Stimulated activated CD8-positive, alpha-beta memory T cell treated with anti-CD3 and anti-CD28 coated beads, Interleukin-15, amount 100 ng/mL, for 1 hour (primary cell): ENCODE measurements around the gene VWA2.
"Not testable (repeated sequence)": the region's sequence is repeated elsewhere in the genome, so short reads cannot be mapped to it uniquely, and the experiment has no call there.

Source experiments
- DNase-seq: peaks from one replicate; pipeline ENCODE4 v3.0.0-alpha.2; 2020; ENCODE audit warnings: low read depth

The VWA2 gene

DNA sequence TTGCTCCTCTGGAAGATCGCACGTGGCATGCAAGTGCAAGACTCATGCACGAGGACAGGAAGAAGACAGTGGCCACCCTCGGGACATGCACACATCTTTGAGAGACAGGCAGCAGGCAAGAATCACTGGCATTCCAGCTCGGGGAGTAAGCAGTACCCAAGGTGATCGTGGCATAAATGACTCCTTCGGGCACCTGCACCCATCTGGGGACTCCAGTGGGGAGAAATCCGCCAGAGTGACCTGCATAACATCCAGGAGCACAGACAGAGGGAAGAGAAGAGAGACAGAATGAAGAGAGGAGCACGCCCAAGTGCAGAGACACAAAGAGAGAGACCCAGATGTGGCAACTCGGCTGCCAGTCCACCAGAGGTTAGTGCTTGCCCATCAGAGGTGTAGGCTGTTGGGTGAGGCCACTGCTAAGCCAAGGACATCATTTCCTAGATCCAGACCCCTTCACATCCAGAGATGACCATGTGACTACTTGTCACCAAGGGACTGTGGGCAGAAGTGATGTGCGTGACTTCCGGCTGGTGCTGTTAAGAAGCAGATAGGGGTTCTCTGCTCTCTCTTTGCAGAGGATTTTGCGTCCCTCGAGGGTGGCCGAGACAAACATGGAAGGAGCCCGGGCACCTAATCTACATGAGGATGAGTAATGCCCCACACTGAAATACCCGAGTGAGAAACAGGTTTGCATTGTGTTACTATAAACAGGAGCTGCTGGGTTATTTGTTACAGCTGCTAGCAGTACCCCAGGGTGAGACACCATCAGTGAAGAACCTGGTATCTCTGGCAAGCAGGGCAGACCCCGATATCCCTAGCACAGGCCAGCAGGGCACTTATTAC is 80.6 kb downstream of the VWA2 start:
- no peak for DNase-seq

DNA sequence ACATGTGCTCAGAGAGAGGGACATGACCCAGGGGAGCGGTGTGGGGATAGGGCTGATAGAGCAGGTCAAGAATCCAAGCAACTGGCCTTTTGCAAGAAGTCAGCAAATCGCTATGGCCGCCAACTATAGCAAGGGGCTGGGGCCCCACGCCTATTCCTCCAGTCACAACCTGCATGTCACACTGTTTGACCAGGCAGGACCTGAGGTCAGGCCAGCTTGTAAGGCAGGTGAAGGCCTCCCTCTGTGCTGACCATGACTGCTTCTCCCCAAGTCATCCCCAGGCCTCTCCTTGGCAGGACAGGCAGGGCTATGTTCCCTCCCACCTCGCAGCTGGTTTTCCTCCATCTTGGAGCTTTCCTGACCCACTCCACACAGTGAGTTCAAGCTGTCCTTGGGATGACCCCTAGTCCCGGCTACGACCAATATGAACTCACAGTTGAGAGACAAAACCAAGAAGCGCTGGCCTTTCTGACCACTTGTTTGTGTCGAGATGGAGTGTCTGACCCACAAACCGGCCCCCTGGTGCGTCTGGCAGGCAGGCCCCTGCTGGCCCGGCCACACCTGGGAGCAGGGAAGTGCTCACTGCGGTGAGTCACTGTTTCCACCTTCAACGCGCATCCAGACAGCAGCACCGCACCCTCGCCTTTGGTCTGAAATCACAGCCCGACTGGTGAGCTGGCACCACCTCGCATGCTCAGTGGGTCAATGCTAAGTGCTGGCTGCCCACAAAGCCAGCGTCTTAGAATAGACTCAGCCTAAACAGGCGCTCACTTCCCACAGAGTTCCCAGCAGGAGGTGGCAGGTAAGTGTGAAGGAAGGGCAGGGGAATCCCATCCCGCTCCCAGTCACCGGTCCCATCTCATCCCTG is 81.4 kb downstream of the VWA2 start:
- no peak for DNase-seq

DNA sequence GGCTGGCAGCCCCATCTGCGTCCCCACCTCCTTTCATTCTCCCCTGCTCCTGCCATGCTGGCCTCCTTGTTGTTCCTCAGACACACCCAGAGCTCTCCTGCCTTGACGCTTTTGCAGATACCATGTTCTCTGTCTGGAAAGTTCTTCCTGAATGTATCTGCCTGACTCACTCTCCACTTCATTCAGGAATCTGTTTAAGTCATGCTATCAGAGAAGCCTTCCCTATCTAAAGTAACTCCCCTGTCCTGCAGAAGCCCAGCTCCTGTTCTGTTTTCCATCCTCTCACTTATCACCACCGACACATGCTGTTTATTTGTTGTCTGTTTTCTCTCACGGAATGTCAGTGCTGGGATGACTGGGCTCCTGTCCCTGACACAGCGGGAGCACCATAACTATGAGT is 83.3 kb downstream of the VWA2 start:
- no peak for DNase-seq

DNA sequence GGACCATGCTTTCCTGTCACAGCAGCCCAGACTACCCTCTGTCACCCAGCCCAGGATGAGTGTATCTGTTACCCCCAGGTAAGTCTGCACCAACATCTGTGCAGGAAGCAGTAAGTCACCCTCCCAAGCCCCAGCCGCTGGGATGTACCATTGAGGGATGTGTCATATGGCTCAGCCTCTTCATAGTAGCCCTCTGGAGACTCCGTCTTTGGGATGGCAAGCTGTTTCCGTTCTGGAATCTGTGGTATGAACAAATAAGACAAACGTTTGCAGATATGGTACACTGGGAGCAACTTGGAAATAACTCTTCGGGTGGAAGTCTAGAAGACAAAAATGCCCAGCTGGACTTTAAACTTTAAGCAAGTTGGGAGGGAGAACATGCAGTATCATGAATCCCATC is 84.0 kb downstream of the VWA2 start:
- no peak for DNase-seq

DNA sequence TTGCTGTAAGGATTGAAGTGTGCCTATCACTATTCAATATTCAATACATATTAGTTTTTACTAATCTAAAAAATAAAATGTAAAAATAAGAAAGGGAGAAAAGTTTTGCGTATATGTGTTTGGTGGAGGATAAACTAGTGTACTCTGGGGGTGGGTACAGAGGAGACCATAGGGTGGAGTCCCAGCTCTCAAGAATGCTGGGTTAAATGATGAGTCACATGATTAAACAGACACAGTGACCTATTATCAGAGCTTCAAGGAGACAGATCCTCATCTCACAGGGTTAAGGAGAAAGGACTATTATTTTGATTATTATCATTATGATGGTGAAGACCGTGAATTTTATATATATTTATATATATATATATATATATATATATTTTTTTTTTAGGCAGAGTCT is 87.7 kb downstream of the VWA2 start:
- no peak for DNase-seq

DNA sequence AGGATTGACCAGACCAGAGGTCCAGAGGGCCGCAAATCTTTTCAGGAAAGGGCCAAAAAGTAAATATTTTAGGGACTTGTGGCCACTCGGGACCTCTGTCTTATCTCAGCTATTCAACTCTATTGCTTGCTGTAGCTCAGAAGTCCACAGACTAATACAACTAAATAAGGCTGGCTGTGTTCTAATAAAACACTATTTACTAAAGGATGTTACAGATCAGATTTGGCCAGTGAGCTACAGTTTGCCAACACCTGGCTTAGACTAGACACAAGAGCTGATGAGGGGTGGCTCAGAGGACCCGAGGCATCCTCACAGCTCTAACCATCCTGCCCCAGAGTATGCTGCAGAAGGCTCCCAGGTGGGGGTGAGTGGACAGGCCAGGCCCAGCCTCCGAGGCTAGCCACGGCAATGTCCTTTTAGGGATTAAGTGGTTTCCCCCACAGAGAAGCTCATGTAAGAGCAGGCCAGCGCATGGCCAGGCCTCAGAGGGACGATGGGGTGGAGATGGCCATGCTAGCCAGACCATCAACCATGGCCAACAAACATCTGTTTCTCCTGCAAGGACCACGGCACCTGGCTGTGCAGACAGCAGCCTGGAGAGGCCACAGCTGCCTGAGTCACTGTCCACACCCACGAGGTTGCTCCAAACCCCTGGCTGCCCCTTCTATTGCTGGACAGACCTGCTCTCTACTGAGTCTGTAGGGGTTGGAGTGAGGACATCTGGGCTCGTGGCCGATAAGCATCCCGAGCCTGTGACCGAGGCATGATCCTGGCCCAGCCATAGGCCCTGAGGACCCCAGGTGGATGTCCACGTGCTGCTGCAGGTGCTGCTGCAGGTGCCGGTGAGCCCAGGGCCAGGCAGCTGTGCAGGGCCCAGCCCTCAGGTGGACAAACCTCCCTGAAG is 88.7 kb downstream of the VWA2 start:
- no peak for DNase-seq

DNA sequence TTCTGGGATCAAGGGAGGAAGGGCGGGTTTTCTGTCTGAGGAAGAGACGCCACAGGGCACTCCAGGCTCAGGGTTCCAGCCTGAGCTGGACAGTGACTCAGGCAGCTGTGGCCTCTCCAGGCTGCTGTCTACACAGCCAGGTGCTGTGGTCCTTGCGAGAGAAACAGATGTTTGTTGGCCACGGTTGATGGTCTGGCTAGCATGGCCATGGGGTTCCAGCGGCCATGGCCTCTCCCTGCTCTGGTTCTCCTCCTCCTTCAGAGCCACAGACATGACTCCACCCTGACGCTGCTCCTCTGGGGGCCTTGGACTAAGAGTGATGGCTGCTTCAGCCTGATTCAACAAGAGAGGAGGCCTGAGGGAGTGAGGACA is 89.4 kb downstream of the VWA2 start:
- DNase-seq, result no peak

DNA sequence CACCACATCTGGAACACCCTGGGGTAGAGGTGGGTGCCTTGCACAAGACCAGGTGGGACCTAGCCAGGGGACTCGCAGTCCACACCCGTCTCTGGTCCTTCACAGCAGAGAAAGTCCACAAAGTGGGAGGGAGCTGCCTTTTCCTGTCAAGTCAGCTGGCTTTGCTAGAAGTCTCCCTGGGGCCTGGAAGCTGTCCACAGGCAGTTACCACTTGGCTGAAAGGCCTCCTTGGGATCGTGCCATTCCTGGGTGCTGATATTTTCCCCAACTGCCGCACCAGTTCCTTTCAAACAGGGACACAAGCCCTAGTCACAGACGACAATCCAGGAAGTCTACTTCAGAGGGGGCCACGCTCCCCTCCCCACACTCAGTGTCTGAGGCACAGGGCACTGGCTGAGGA is 89.8 kb downstream of the VWA2 start:
- no peak for DNase-seq

DNA sequence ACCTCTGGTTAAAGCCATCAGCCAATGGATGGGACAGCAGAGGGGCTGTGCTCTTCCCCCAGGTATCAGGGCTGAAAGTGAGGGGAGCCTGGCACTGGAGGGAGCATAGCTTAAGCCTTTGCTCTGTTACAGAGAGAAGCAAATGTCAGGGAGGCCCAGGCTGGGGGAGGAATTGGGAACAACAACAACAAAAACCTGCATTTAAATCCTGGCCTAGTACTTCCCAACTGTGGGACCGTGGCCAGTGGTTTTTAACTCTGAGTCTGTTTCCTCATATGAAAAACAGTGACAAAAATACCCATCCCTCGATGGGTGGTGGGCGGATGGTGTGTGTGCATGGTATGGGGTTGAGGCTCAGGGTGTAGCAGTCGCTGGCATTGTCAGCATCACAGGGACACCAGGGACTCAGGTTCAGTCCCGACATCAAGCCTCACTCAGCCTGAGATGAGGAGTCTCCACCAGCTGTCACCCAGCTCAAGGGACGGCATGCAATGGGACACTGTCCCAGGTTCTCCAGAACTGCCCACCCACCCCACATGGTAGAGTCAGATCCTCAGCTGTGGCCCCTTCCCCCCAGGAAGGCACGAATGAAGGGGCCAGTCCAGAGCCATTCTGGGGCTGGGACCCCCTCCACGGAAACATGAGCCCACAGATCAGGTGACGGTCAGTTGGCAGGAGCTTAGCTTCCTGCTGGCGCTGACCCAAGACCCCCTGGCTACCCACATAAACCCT is 90.7 kb downstream of the VWA2 start:
- no peak for DNase-seq

DNA sequence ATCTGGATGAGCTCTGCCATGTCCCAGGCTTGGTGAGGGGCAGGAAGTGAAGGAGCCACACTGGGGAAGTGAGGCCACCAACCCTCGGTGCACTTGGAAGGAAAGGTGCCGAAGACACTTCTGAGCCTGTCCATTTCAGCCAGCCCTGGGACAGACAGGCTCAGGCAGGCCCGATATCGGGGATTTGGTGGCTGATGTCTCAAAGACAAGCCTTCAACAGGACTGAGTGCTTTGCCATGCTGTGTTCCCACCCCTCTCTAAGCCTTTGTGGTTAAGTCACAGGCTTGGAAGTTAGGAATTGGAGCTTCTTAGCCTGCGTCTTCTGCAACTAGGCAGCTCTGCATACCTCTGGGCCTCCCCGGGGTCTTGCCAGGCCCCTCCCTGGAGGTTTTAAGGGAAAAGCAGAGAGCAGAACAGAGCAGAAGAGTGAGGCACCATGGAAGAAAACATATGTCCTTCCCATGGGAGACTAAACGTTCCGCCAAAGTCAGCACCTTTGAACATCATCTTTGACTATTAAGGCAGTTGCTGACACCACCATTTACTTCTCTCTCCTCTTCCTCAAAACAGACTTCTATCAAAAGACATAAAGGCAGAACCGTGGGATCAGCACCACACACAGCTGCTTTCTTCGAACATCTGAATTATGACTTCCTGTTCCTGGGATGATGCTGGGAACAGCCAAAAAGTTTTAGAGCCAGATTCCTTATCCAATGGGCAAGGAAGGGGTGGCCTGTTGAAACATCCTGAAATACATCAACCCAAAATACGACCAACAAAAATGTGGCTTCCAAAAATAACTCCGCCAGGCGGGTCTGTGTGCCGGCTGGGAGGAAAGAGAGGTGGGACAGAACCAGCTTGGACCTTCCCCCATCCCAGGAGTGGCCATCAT is 93.5 kb downstream of the VWA2 start:
- DNase-seq, result no peak

DNA sequence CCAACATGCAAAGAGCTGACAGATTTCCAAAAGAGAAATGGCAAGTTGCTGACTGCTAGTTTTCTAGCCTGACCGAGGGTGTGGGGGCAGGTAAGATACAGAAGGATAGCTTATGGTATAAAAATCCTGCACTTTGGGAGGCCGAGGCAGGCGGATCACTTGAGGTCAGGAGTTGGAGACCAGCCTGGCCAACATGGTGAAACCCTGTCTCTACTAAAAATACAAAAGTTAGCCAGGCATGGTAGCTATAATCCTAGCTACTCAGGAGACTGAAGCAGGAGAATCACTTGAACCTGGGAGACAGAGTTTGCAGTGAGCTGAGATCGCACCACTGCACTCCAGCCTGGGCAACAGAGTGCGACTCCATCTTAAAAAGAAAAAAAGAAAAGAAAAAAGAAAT is 94.4 kb downstream of the VWA2 start:
- DNase-seq, result not testable (repeated sequence)

DNA sequence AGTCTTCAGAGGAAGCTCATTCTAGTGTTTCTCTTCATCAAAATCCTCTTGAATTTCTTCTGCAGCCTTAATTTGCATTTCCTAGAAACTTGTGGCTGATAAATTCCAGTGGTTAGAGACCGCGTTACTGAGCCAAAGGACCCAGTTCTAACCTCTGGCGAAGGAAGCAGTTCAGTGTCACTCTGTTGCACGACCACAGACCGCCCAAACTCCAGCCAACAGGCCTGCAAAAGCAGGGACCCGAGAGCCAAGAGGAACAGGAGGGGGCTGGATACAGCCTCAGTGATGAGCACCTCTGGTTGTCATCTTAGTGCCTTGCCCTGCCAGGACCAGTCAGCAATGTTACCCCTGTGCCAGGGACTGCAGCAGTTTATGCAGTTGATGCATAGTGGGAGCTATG is 95.2 kb downstream of the VWA2 start:
- DNase-seq, result no peak

DNA sequence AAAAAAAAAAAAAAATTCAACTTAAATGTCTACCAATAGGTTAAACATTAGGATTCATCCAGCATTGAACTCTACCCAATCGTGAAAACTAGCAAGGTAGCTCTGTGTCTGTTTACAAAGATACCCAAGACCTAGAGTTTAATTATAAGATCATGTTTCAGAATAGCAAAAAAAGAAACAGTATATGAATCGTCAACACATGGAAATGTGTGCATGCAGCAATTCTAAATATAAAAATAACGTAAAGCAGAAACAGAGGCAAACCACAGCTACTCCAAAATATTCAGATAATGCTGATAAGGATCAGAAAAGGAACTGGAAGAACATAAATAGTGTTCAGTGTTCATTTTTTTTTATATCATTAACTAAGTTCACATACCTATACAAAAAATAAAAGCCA is 96.6 kb downstream of the VWA2 start:
- no peak for DNase-seq

DNA sequence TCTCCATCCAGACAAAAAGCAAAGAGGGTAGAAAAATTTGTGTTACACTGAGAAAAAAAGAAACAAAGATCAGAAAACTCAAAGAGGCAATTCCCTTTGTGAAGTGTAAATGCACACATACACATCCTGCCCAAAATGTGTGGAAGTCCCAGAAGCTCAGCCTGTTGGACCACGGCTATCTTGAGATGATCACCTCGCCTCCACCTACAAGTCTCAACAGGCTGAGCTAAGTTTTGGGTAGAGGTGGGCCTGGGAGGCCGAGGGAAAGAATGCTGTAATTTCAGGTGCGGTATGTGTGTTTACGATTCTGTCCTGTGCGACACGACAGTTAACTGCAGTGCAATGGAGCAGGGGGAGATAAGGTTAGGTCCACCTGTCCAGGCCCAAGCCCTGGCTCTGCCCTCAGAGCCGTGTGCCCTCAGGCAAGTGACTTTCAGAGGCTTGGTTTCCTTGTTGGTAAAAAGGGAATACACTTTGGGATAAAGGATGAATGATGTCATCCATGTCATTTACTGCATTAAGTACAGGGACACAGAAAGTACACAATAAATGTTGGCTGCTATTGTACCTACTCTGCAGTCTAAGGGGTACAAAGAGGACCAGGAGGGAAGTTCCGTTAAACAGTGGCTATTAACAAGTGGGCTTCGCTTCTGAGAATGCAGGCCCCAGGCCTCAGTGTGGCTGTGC is 97.9 kb downstream of the VWA2 start:
- no peak for DNase-seq

DNA sequence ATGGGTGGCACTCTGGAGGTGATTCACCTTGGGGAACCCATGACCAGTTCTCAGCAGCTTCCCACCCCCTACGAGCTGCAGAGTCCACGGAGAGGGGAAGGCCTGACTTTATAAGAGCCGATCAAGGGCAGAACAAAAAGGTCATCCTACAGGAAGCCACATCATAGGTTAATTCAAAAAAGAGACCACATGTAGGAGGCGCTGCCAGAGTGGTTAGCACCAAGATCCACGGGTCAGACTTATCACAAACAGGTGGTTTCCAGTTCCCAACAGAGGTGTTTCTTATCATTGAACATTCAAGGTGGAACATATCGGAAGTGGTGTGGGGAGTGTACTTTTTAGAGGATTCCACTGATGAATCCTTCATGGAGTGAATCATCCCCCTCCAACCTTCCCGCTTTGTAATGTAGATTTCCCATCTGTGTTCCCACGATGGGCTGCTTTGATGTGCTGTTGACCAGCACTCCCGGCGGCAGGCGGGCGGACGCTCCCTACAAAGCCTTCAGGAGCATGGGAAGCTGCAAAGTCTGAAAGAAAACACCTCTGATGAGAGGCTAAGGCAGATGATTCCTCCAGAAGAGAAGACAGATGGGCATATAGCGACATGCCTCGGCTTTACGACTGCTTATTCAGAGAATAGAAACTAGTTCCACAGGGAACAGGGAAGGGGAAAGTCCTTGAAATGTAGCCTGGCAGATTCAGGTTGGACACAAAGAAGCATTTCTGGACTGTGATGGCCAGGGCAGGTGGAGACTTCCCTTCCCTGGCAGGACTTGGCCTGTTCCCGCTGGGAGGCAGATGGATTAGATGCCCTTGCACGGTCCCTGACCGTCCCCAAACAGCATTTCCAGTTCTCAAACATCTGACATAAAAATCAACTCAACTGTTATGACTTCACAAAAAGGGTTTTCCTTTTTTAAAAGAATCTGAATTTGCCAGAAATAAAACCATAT is 98.7 kb downstream of the VWA2 start:
- DNase-seq, result no peak

DNA sequence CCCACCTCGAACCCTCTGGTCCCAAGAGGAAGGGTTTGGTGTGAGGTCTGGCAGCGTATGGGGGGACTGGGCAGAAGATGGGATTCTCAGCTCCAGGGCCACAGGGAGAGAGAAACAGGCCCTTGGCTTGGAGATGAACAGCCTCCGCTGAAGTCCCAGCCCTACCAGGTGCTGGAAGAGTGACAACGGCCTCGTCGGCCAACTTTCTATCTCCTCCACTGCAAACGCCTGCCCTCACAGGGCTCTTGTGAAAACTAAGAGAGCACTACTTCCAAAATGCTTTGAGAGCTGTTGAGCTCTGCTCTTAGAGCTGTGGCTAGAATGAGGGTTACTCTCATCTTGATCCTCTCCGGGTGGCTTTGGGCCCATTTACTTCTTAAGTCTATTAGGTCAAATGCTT is 101.8 kb downstream of the VWA2 start:
- no peak for DNase-seq
